GM12878 (cell line): ENCODE results near the gene NKAIN2. TPM values are rescaled to one million over a fixed set of nuclear protein-coding genes. Genes with fewer than 3 reads are reported as not detected.

Experiments
- ATAC-seq: fragments of 200-7000 bp; cut with Tn5 transposase; 3 replicates; pipeline ENCODE4 v1.9.1; 2020; ENCODE audit warnings: mild to moderate bottlenecking, moderate library complexity
- BruUV-seq: library from RNA; stranded (reverse); fragments of 400-500 nt; replicated peaks from 2 replicates; lab custom pipeline; 2021; lab: Mats Ljungman, UMichigan
- CTCF ChIA-PET: fragments of 300-600 bp; sonication (Branson Sonifier 250); formaldehyde crosslinking; extraction: SDS; loops from one replicate; lab custom pipeline; 2021; ENCODE audit warnings: inconsistent platforms; lab: Yijun Ruan, JAX
- POLR2A ChIA-PET: fragments of 350-600 bp; formaldehyde crosslinking; extraction: SDS; loops from one replicate; lab custom pipeline; 2021; ENCODE audit warnings: inconsistent platforms; lab: Charles Lee
- RAD21 ChIA-PET: fragments of 300-600 bp; sonication (Branson Sonifier 250); formaldehyde crosslinking; loops from one replicate; lab custom pipeline; 2023; ENCODE audit warnings: antibody characterized with exemption; ENCODE audit not compliant: unreplicated experiment; lab: Charles Lee
- SMC1A ChIA-PET: fragments of 300-600 bp; sonication (Branson Sonifier 250); formaldehyde crosslinking; loops from one replicate; lab custom pipeline; 2023; ENCODE audit not compliant: unreplicated experiment, uncharacterized antibody; lab: Charles Lee
- DNase-seq: peaks from one replicate; pipeline ENCODE4 v3.0.0-alpha.2; 2011; ENCODE audit warnings: low read depth, low spot score
- FAIRE-seq: peaks from 3 replicates; lab custom pipeline; 2011; peaks lifted over from hg19 to GRCh38; lab: Jason Lieb, UNC
- H2AFZ ChIP-seq: 2 replicates; pipeline ENCODE4 v1.6.0; 2011; ENCODE audit warnings: low read depth, low read length, control low read depth; ENCODE audit not compliant: control insufficient read depth
- H3K27ac ChIP-seq: 2 replicates; pipeline ENCODE4 v1.5.1; 2011; ENCODE audit warnings: control low read depth; ENCODE audit not compliant: control insufficient read depth, insufficient read depth
- H3K27me3 ChIP-seq, 2 experiments: replicated peaks in 1 of 2; 2 replicates each; pipeline versions ENCODE4 v1.6.0 to v1.6.1; 2011; ENCODE audit warnings: low read length in 1 of 2; ENCODE audit not compliant: control insufficient read depth in 2 of 2, insufficient read depth in 2 of 2
- H3K36me3 ChIP-seq, 2 experiments: 2 replicates each; pipeline ENCODE4 v1.5.1; 2011; ENCODE audit warnings: low read length in 1 of 2; ENCODE audit not compliant: control insufficient read depth in 2 of 2, insufficient read depth in 2 of 2
- H3K4me1 ChIP-seq: 2 replicates; pipeline ENCODE4 v1.6.1; 2011; ENCODE audit warnings: mild to moderate bottlenecking, low read length, moderate library complexity, mixed read lengths; ENCODE audit not compliant: control insufficient read depth, insufficient read depth
- H3K4me2 ChIP-seq: 2 replicates; pipeline ENCODE4 v1.6.0; 2011; ENCODE audit warnings: control low read depth; ENCODE audit not compliant: control insufficient read depth, insufficient read depth
- H3K4me3 ChIP-seq: fragments of 200-600 bp; sonication (generic); 2 replicates; pipeline ENCODE4 v1.5.1; 2016
- H3K79me2 ChIP-seq: 2 replicates; pipeline ENCODE4 v1.6.0; 2011; ENCODE audit warnings: low read length; ENCODE audit not compliant: control insufficient read depth, insufficient read depth
- H3K9ac ChIP-seq: 2 replicates; pipeline ENCODE4 v1.8.0; 2011; ENCODE audit warnings: low read length, control low read depth, mixed read lengths; ENCODE audit not compliant: control insufficient read depth, insufficient read depth
- H3K9me3 ChIP-seq: replicated peaks from 3 replicates; pipeline ENCODE4 v1.5.1; 2011; ENCODE audit warnings: mild to moderate bottlenecking, low read length; ENCODE audit not compliant: control insufficient read depth, insufficient read depth
- H4K20me1 ChIP-seq: 2 replicates; pipeline ENCODE4 v1.6.0; 2011; ENCODE audit not compliant: control insufficient read depth, insufficient read depth
- BCL3 ChIP-seq: IDR thresholded peaks from 2 replicates; pipeline ENCODE4 v1.6.1; 2011; ENCODE audit warnings: borderline replicate concordance, low read depth, mild to moderate bottlenecking, moderate library complexity, low read length; ENCODE audit not compliant: insufficient read depth, poor library complexity, severe bottlenecking
- CREB1 ChIP-seq: IDR thresholded peaks from 2 replicates; pipeline ENCODE4 v1.6.1; 2012; ENCODE audit warnings: low read depth, mild to moderate bottlenecking, inconsistent platforms
- ELK1 ChIP-seq: IDR thresholded peaks from 2 replicates; pipeline ENCODE4 v1.6.1; 2012; ENCODE audit warnings: low read depth, low read length, improper control_type of control experiment
- ESRRA ChIP-seq: IDR thresholded peaks from 2 replicates; pipeline ENCODE4 v1.6.1; 2012; ENCODE audit warnings: mild to moderate bottlenecking, low read length, improper control_type of control experiment
- JUNB ChIP-seq: IDR thresholded peaks from 2 replicates; pipeline ENCODE4 v1.6.1; 2016; ENCODE audit warnings: antibody characterized with exemption, mild to moderate bottlenecking
- KAT2A ChIP-seq: conservative IDR thresholded peaks from 2 replicates; pipeline ENCODE4 v1.6.1; 2011; ENCODE audit warnings: low read depth, low read length; ENCODE audit not compliant: control insufficient read depth
- MEF2A ChIP-seq: IDR thresholded peaks from 2 replicates; pipeline ENCODE4 v1.6.1; 2011; ENCODE audit warnings: low read depth, mild to moderate bottlenecking, low read length, moderate library complexity; ENCODE audit not compliant: insufficient read depth
- MYC ChIP-seq: IDR thresholded peaks from 2 replicates; pipeline ENCODE4 v1.6.1; 2011; ENCODE audit warnings: mild to moderate bottlenecking, low read length, moderate library complexity, inconsistent platforms; ENCODE audit not compliant: insufficient read depth, insufficient replicate concordance, insufficient read length, severe bottlenecking
- NFYB ChIP-seq: IDR thresholded peaks from 2 replicates; pipeline ENCODE4 v1.6.1; 2011; ENCODE audit warnings: low read depth, mild to moderate bottlenecking, low read length, improper control_type of control experiment, moderate library complexity; ENCODE audit not compliant: insufficient read depth
- RB1 ChIP-seq: fragments of 450-650 bp; formaldehyde crosslinking; IDR thresholded peaks from 2 replicates; pipeline ENCODE4 v1.6.1; 2017; ENCODE audit warnings: mild to moderate bottlenecking, borderline replicate concordance
- RELA ChIP-seq: fragments of 450-650 bp; IDR thresholded peaks from 2 replicates; pipeline ENCODE4 v1.8.0; 2014; ENCODE audit warnings: borderline replicate concordance; ENCODE audit not compliant: partially characterized antibody
- SMAD5 ChIP-seq: IDR thresholded peaks from 2 replicates; pipeline ENCODE4 v1.6.1; 2016; ENCODE audit warnings: antibody characterized with exemption, low read depth
- SPI1 ChIP-seq: IDR thresholded peaks from 2 replicates; pipeline ENCODE4 v1.6.1; 2011; ENCODE audit warnings: low read depth, mild to moderate bottlenecking, low read length, moderate library complexity, borderline replicate concordance; ENCODE audit not compliant: insufficient read depth
- ZNF274 ChIP-seq: IDR thresholded peaks from one replicate; pipeline ENCODE4 v1.8.0; 2011; ENCODE audit not compliant: insufficient read length, insufficient read depth
- WGBS: methylation state at CpG from one replicate; pipeline ENCODE4 v1.1.6; 2016; ENCODE audit warnings: low lambda C conversion rate; ENCODE audit not compliant: insufficient replicate concordance, insufficient coverage; ENCODE audit errors: missing lambda C conversion rate; 5-methylcytosine and 5-hydroxymethylcytosine counted together
- in situ Hi-C: fragments of 300-500 bp; cut with MboI; formaldehyde crosslinking; loops from 9 replicates; pipeline ENCODE4 v1.14.3; 2018; ENCODE audit warnings: mixed read lengths
- intact Hi-C: fragments of 100-400 bp; cut with micrococcal nuclease; formaldehyde crosslinking; loops from one replicate; pipeline ENCODE4 v1.14.2; 2022; ENCODE audit not compliant: unreplicated experiment
- polyA plus RNA-seq, 11 experiments: library from polyadenylated mRNA; depleted of rRNA in 4 of 11; unstranded in 6 of 11; stranded (reverse) in 5 of 11; fragments of >200 nt; fragmentation: Nextera tagmentation in 4 of 11; fragmentation: Illumina TruSeq in 1 of 11; extraction: Ambion mirVana in 4 of 11; extraction: Trizol in 1 of 11; gene quantifications; 1 replicate in 1 of 11; 2 replicates in 10 of 11; pipeline versions ENCODE4 v1.2.1 to v1.2.3, GENCODE V29; 2011 to 2016; ENCODE audit warnings: inconsistent platforms in 2 of 11, missing spikeins in 2 of 11, low read depth in 1 of 11
- total RNA-seq, 4 experiments: library from RNA; depleted of rRNA in 3 of 4; stranded (reverse); fragments of >200 nt in 3 of 4; fragmentation: Illumina TruSeq in 1 of 4; extraction: Trizol in 1 of 4; gene quantifications; 2 replicates each; pipeline versions ENCODE4 v1.2.1 to v1.2.3, GENCODE V29; 2013 to 2021

The NKAIN2 gene
- total and polyA plus RNA-seq, 10 of the 15 experiments (the other 5 are each of a cell fraction or from before 2014, with no cell fraction given) = not detected

GRCh38 chr6:124522335-124522734 is 718.7 kb downstream of the NKAIN2 start:
- Histone ChIP-seq H3K9me3 (no peaks in the 10 kb centered on the region), H2AFZ (no peak overlapping the region), H3K79me2 (no peaks in the 10 kb centered on the region), H3K4me1 (no peaks in the 10 kb centered on the region), H3K9ac (no peak overlapping the region), H3K4me2 (no peak overlapping the region)
- CTCF ChIA-PET = no interaction called here
- FAIRE-seq (no peak), ATAC-seq (no peak)
- SMC1A ChIA-PET = no interaction called here
- WGBS = 14% methylated on average over 4 of the region's 4 CpGs
- no peak for TF ChIP-seq ZNF274
- no peak for TF ChIP-seq MEF2A
- TF ChIP-seq SMAD5 = no peak
- no peak for TF ChIP-seq BCL3
- TF ChIP-seq KAT2A = no peak
- no peak for TF ChIP-seq SPI1
- no peak for TF ChIP-seq ESRRA
- TF ChIP-seq RB1 = no peak
- TF ChIP-seq ELK1 = no peak
- TF ChIP-seq JUNB = no peak
- no peak for TF ChIP-seq RELA
- TF ChIP-seq CREB1 = no peak
- no peak for TF ChIP-seq MYC
- no peak for TF ChIP-seq NFYB
- TF ChIP-seq, all 136 proteins: peak for 0
- no peaks in the 10 kb centered on the region for H4K20me1 ChIP-seq
- H3K36me3 ChIP-seq = no peaks in the 10 kb centered on the region
- ChIA-PET RAD21 (no interaction called here), POLR2A (no interaction called here)
- intact Hi-C loops = no loop called here
- no peak overlapping the region for H3K4me3 ChIP-seq
- H3K27me3 ChIP-seq = no peaks in the 10 kb centered on the region
- H3K27ac ChIP-seq = no peak overlapping the region
- DNase-seq = no peak
- BruUV-seq = no TSS peak
- in situ Hi-C loops = no loop called here
